Smooth muscle cell of bladder (primary cell): ENCODE results near the gene DPPA4. TPM values are rescaled to one million over a fixed set of nuclear protein-coding genes. Genes with fewer than 3 reads are reported as not detected.

ENCODE experiments used
- total RNA-seq: library from RNA; depleted of rRNA; stranded (reverse); fragments of >200 nt; gene quantifications from 2 replicates; pipeline ENCODE4 v1.2.3, GENCODE V29; 2014

The DPPA4 gene, protein sequence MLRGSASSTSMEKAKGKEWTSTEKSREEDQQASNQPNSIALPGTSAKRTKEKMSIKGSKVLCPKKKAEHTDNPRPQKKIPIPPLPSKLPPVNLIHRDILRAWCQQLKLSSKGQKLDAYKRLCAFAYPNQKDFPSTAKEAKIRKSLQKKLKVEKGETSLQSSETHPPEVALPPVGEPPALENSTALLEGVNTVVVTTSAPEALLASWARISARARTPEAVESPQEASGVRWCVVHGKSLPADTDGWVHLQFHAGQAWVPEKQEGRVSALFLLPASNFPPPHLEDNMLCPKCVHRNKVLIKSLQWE
- not detected in 2 replicates for total RNA-seq

DNA sequence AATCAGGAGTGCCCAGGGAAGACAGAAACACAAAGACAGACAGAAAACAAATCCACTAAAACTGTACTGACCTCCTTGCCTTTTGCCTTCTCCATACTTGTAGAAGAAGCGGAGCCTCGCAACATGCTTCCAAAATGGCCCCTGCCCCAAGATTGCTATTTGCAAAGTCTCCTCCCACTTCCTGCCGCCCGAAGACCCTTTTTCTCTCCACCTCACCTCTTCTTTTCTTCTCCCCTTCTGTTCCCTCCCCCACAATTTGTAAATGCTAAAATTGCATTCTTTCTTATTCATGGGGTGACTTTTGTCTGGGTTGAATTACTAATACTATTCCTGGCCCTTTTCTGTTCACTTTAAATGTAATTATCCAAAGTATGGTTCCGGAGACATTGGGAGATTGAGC, at the start of gene DPPA4:
DPPA4 (minus strand) TSS at position 154 of the 400 bp plus-strand sequence; CDS start at position 125, 29 bp downstream.

DNA sequence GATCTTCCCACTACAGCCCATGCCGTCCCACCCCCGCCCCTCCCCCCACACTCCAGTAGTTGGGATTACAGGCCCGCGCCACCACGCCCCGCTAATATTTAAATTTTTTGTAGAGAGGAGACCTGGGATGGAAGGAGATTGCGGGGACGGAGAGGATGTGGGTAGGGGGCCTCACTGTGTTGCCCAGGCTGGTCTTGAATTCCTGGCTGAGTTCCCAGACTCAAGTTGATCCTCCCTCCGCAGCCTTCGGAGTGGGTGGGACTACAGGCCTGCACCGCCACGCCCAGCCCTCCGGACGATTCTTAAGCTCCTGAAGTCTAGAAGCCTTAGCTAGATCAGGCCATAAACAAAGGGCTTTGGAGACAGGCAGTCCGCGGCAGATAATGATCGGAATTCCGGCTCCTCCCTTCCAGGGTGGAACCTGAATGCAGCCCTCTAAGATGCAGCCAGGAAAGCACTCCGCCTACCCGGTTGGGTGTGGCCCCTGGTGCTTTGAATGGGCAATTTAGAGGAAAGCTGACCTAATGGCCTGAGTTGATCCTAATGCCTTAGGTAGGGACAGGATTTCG, 21.1 kb downstream of the DPPA4 start, which contains the start of gene DPPA2:
DPPA2 (minus strand) TSS at position 356 of the 569 bp plus-strand sequence. CDS start 1,975 bp downstream, outside the sequence.

Other genes starting within 250 kb of the DPPA4 start
- gene MORC1, start 219.4 kb downstream of the DPPA4 start, total RNA-seq, result not detected in 2 replicates
- gene C3orf85, start 200.8 kb downstream of the DPPA4 start, total RNA-seq, result not detected in 2 replicates
- gene DPPA2, start 21.0 kb downstream of the DPPA4 start, total RNA-seq, result not detected in 2 replicates